PC-9 (cell line): ENCODE measurements around the gene TBX15.

Source experiments
- CTCF ChIP-seq: fragments of 200-600 bp; sonication (generic); conservative IDR thresholded peaks from 2 replicates; pipeline ENCODE4 v1.6.1; 2017; ENCODE audit warnings: mixed run types, antibody characterized with exemption, mild to moderate bottlenecking, moderate library complexity
- EZH2 ChIP-seq: fragments of 200-600 bp; sonication (generic); IDR thresholded peaks from 2 replicates; pipeline ENCODE4 v1.8.0; 2017; ENCODE audit warnings: antibody characterized with exemption, low read depth

GRCh38 chr1:118974661-118975060 is 13.5 kb downstream of the TBX15 start:
- TF ChIP-seq CTCF (no peak), EZH2 (no peak)
